RWPE2 (cell line): ENCODE results near the gene PHF23.

ENCODE experiments used
- ATAC-seq: fragments of 200-7000 bp; cut with Tn5 transposase; 3 replicates; pipeline ENCODE4 v1.9.1; 2021; ENCODE audit warnings: low read depth
- DNase-seq: peaks from one replicate; pipeline ENCODE4 v3.0.0-alpha.2; 2020; ENCODE audit warnings: low spot score
- H3K27ac ChIP-seq: fragments of 450-650 bp; 2 replicates; pipeline ENCODE4 v1.5.1; 2017; ENCODE audit warnings: mild to moderate bottlenecking; ENCODE audit not compliant: poor library complexity, severe bottlenecking
- H3K27me3 ChIP-seq: fragments of 250-450 bp; sonication (Bioruptor Pico); 2 replicates; pipeline ENCODE4 v1.5.1; 2021; ENCODE audit warnings: mild to moderate bottlenecking, moderate library complexity; ENCODE audit not compliant: insufficient read depth, poor library complexity, severe bottlenecking
- H3K36me3 ChIP-seq: fragments of 250-450 bp; sonication (Bioruptor Pico); 2 replicates; pipeline ENCODE4 v1.5.1; 2020; ENCODE audit warnings: low read depth, mild to moderate bottlenecking, moderate library complexity
- H3K4me1 ChIP-seq: fragments of 250-450 bp; sonication (Bioruptor Pico); 2 replicates; pipeline ENCODE4 v1.5.1; 2021; ENCODE audit warnings: mild to moderate bottlenecking, moderate library complexity; ENCODE audit not compliant: insufficient read depth, poor library complexity, severe bottlenecking
- H3K4me3 ChIP-seq: fragments of 250-450 bp; sonication (Bioruptor Pico); 2 replicates; pipeline ENCODE4 v1.5.1; 2021; ENCODE audit warnings: mild to moderate bottlenecking, moderate library complexity; ENCODE audit not compliant: severe bottlenecking
- H3K9me3 ChIP-seq: fragments of 250-450 bp; sonication (Bioruptor Pico); 2 replicates; pipeline ENCODE4 v1.5.1; 2021; ENCODE audit warnings: mild to moderate bottlenecking, moderate library complexity; ENCODE audit not compliant: severe bottlenecking
- TF ChIP-seq, protein P1 (sequence below): fragments of 450-650 bp; IDR thresholded peaks from one replicate; pipeline ENCODE4 v1.5.1; 2017; ENCODE audit warnings: mild to moderate bottlenecking, moderate library complexity; ENCODE audit not compliant: poor library complexity, severe bottlenecking

PHF23 gene

DNA sequence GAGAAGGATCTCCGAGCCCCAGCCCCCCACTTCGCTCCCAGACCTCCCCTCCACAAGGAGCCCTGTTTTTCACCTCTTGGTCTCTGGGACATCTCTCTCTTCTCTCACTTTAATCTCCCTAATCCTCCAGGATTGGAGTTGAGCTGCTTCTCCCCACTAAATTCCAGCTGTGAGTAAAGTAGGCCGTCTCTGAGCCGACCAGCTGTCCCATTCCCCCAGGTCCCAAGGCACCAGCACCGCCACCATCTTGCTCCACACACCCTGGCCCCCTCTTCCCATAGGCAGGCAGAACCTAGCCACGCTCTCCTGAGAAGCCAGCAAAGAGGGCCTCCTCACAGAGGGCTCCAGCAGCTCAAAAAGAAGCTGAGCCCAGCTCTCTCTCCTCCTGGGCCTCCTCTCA is 20.5 kb downstream of the PHF23 start:
- DNase-seq: no peak
- H3K27me3 ChIP-seq: no peaks in the 10 kb centered on the region
- TF ChIP-seq, protein P1, sequence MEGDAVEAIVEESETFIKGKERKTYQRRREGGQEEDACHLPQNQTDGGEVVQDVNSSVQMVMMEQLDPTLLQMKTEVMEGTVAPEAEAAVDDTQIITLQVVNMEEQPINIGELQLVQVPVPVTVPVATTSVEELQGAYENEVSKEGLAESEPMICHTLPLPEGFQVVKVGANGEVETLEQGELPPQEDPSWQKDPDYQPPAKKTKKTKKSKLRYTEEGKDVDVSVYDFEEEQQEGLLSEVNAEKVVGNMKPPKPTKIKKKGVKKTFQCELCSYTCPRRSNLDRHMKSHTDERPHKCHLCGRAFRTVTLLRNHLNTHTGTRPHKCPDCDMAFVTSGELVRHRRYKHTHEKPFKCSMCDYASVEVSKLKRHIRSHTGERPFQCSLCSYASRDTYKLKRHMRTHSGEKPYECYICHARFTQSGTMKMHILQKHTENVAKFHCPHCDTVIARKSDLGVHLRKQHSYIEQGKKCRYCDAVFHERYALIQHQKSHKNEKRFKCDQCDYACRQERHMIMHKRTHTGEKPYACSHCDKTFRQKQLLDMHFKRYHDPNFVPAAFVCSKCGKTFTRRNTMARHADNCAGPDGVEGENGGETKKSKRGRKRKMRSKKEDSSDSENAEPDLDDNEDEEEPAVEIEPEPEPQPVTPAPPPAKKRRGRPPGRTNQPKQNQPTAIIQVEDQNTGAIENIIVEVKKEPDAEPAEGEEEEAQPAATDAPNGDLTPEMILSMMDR: no peak
- no peaks in the 10 kb centered on the region for H3K9me3 ChIP-seq
- peaks cover 30% of the 10 kb centered on the region for H3K36me3 ChIP-seq
- H3K27ac ChIP-seq: peak overlapping the region; percentile 89
- no peak overlapping the region for H3K4me3 ChIP-seq
- no peak for ATAC-seq
- peaks cover 9% of the 10 kb centered on the region for H3K4me1 ChIP-seq

DNA sequence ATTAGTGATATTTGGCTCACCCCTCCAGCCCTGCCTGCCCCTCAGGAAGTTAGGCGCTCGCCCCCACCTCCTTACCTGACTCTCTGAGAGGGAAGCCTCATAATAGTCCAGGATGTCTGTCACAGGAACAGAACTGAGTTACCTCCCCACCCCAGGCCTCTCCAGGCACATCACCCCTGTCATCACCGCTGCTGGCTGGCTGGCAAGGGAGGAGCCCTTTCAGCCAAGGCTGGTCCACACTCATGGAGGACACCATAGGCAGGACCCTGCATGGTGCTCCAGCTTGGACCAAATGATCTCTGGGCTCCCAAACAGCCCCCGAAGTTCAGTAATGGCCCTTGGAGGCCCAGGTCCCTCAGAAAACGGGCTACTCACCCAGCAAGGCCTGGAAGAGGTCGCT is 21.1 kb downstream of the PHF23 start:
- Histone ChIP-seq H3K27ac (peak overlapping the region; percentile 62), H3K36me3 (peaks cover 24% of the 10 kb centered on the region), H3K9me3 (no peaks in the 10 kb centered on the region), H3K27me3 (no peaks in the 10 kb centered on the region), H3K4me1 (peaks cover 9% of the 10 kb centered on the region), H3K4me3 (peak overlapping the region; percentile 22)
- DNase-seq (no peak), ATAC-seq (no peak)
- TF ChIP-seq, protein P1: no peak

DNA sequence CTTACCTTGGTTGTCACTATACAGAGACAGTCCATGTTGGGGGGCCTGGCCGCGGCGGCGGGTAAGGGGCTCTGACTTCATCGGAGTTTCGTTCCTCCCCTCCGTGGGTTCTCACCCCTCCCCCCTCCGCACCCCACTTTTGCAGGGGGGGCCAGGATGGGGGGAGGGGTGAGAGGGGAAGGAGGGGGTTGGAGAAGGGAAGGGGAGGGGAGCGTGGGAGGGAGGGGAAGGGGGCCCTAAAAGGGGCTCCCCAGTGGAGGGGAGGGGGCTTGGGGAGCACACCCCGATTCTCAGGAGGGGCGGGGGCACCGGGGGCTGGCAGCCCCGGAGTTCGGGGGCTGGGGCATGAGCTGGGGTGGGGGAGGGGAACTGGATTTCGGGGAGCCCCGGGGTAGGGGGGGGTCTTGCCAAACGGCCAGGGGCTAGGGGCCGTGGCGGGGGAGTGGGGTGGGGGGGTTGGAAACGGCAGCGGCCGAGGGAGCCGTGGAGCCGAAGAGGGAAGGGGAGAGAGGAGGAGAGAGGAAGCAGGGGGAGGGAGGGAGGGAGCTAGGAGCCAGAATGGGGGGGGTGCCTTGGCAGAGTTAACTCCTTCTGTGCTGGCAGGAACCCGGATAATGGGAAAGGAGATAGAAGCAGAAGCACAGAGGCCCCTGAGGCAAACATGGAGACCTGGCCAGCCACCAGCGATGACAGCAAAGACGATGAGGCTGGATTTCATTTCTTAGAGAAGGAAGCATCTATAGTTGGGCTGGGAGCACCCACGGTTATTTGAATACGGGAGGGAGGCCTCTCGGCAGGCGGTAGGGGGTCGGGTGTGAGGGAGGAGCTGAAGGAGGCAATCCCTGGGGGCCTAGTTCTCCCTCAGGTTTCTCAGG is 21.9 kb downstream of the PHF23 start:
- Histone ChIP-seq H3K27ac (peak overlapping the region; percentile 62), H3K4me3 (peak overlapping the region; percentile 27), H3K27me3 (no peaks in the 10 kb centered on the region), H3K9me3 (no peaks in the 10 kb centered on the region), H3K4me1 (peaks cover 9% of the 10 kb centered on the region), H3K36me3 (peaks cover 16% of the 10 kb centered on the region)
- DNase-seq: no peak
- TF ChIP-seq, protein P1: no peak
- ATAC-seq: no peak

DNA sequence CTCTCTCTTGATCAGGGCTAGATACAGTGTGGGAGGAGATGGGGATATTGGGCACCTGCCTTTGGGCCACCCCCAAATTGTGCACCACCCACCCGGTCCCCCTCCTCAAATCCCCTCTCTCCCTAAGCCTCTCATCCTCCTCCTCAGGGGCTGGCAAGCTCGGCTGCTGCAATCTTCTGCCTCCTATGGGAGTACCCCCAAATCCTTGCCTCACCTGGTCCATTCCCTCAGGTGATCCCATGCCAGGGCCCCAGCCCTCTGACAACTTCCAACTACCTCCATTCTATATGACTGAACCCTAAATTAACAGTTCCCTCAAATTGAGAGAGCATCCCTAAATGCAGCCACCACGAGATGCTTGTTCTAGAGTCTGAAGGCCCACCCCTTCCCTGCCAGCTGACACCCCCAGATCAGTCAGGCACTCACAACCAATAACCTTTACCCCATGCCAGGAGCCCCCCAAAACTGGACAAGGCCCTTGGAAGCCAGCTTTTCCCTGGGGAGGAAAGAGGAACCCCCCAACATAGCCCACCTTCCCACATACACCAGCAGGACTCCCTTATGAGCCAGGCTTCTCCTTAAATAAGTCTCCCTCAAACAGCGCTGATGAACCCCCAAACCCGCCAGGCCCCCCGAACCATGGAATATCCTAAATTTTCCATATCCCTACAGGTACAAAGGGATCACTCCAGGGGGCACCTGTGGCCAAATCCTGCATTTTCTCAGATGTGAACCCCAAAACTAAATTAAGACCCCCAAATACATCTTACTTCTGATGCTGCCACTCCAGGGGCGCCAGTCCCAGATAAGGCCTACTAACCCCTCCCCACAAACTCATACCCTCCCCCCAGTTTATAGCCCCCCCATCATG is 22.8 kb downstream of the PHF23 start:
- Histone ChIP-seq H3K36me3 (peaks cover 7% of the 10 kb centered on the region), H3K27me3 (no peaks in the 10 kb centered on the region), H3K4me1 (peaks cover 9% of the 10 kb centered on the region), H3K27ac (peak overlapping the region; percentile 62), H3K4me3 (peak overlapping the region; percentile 27), H3K9me3 (no peaks in the 10 kb centered on the region)
- TF ChIP-seq, protein P1: no peak
- no peak for ATAC-seq
- DNase-seq: no peak
